ENCODE measurements around the gene ARHGEF18. TPM values are rescaled to one million over a fixed set of nuclear protein-coding genes. Genes with fewer than 3 reads are reported as not detected.
A peak's percentile ranks its signal among the peaks of the same experiment; 100 is the strongest.

Gene ARHGEF18
- total and polyA plus RNA-seq, 2 of the 13 experiments (the other 11 are each of a cell fraction or from before 2014, with no cell fraction given): 4.2 to 17.5 TPM

- TF ChIP-seq ISL2 (CRISPR knock-in tag; IDR thresholded peaks at IDR 0.05): no peak
- no peak for TF ChIP-seq ZNF160 (CRISPR knock-in tag; IDR thresholded peaks at IDR 0.05)
- 0 out of 2 replicates have a peak, but pooled peaks have one; percentile 22 for TF ChIP-seq MED1 (CRISPR knock-in tag; IDR thresholded peaks at IDR 0.05)
- no peak for TF ChIP-seq PATZ1 (CRISPR knock-in tag; IDR thresholded peaks at IDR 0.05)
- TF ChIP-seq FOXK1 (CRISPR knock-in tag; IDR thresholded peaks at IDR 0.05; ENCODE audit: borderline replicate concordance, low read depth): no peak
- no peak for TF ChIP-seq ZSCAN25 (CRISPR knock-in tag; IDR thresholded peaks at IDR 0.05)
- no peak for TF ChIP-seq PBX3 (CRISPR knock-in tag; IDR thresholded peaks at IDR 0.05; ENCODE audit: borderline replicate concordance)
- no peak for TF ChIP-seq HDAC2 (CRISPR knock-in tag; IDR thresholded peaks at IDR 0.05)
- TF ChIP-seq ZSCAN22 (CRISPR knock-in tag; IDR thresholded peaks at IDR 0.05): no peak
- peak; percentile 77; the same call in 1 of the 2 replicates for TF ChIP-seq ZBTB43 (CRISPR knock-in tag; conservative IDR thresholded peaks at IDR 0.05)
- TF ChIP-seq ZBTB7A (CRISPR knock-in tag; IDR thresholded peaks at IDR 0.05): no peak
- TF ChIP-seq MATR3 (CRISPR knock-in tag; IDR thresholded peaks at IDR 0.05): no peak
- no peak for TF ChIP-seq ZNF567 (CRISPR knock-in tag; IDR thresholded peaks at IDR 0.05; ENCODE audit: borderline replicate concordance)
- no peak for TF ChIP-seq ZBTB46 (CRISPR knock-in tag; IDR thresholded peaks at IDR 0.05; ENCODE audit: borderline replicate concordance)
- no peak for TF ChIP-seq RFX1 (IDR thresholded peaks at IDR 0.05)
- no peak for TF ChIP-seq ZNF274 (CRISPR knock-in tag; IDR thresholded peaks at IDR 0.05)
Observed at GRCh38 chr19:7346488-7346971, 2.2 kb upstream of the ARHGEF18 start (continued).

Measured in HepG2 (cell line).